Prostate gland (tissue), 2 donors: ENCODE data around the gene RAI2. TPM values are rescaled to one million over a fixed set of nuclear protein-coding genes. Genes with fewer than 3 reads are reported as not detected.

Experiments
- DNase-seq: peaks from one replicate; pipeline ENCODE4 v3.0.0-alpha.2; 2019; ENCODE audit warnings: low spot score
- H3K27ac ChIP-seq, 2 donors: fragments of 200-600 bp; sonication (generic); 2 replicates each; pipeline ENCODE4 v1.5.1; 2017 to 2019
- H3K27me3 ChIP-seq: fragments of 200-600 bp; sonication (generic); replicated peaks from 2 replicates; pipeline ENCODE4 v1.5.1; 2019; ENCODE audit not compliant: insufficient read depth
- H3K36me3 ChIP-seq, 2 donors: fragments of 200-600 bp; sonication (generic); 1 replicate in 1 of 2; 2 replicates in 1 of 2; pipeline versions ENCODE4 v1.5.1 to v1.8.1; 2017 to 2019
- H3K4me1 ChIP-seq: fragments of 200-600 bp; sonication (generic); replicated peaks from 2 replicates; pipeline ENCODE4 v1.5.1; 2019
- H3K4me3 ChIP-seq, 2 donors: fragments of 200-600 bp; sonication (generic); 2 replicates each; pipeline ENCODE4 v1.5.1; 2017 to 2019
- H3K9me3 ChIP-seq: fragments of 200-600 bp; sonication (generic); 2 replicates; pipeline ENCODE4 v1.5.1; 2017
- POLR2A ChIP-seq: fragments of 450-650 bp; IDR thresholded peaks from one replicate; pipeline ENCODE4 v1.6.1; 2016; ENCODE audit warnings: antibody characterized with exemption, mild to moderate bottlenecking
- POLR2AphosphoS5 ChIP-seq: sonication (generic); formaldehyde crosslinking; IDR thresholded peaks from one replicate; pipeline ENCODE4 v1.6.1; 2017; ENCODE audit warnings: antibody characterized with exemption
- WGBS: methylation state at CpG from one replicate; pipeline ENCODE4 v1.1.5; 2018; 5-methylcytosine and 5-hydroxymethylcytosine counted together
- intact Hi-C: fragments of 100-400 bp; cut with DNase I; formaldehyde crosslinking; loops from one replicate; pipeline ENCODE4 v1.14.2; 2022
- total RNA-seq, 2 donors: library from RNA; depleted of rRNA; stranded (reverse); fragments of >200 nt; gene quantifications; one replicate each; pipeline ENCODE4 v1.1.0, GENCODE V29; 2016
- TF ChIP-seq, protein P1 (sequence below), 4 experiments: fragments of 200-600 bp in 2 of 4; fragments of 450-650 bp in 2 of 4; sonication (generic) in 2 of 4; IDR thresholded peaks; 1 replicate in 3 of 4; 2 replicates in 1 of 4; pipeline ENCODE4 v1.5.1; 2016 to 2019; ENCODE audit warnings: antibody characterized with exemption in 4 of 4, mild to moderate bottlenecking in 2 of 4, moderate library complexity in 2 of 4

RAI2 gene
- total RNA-seq, 2 donors from 2014 or later, result 11.5 to 19.1 TPM

- Histone ChIP-seq H3K4me1 (no peaks in the 10 kb centered on the region), H3K9me3 (no peaks in the 10 kb centered on the region), H3K27ac (no peak overlapping the region), H3K36me3 (no peaks in the 10 kb centered on the region), H3K4me3 (no peak overlapping the region), H3K27me3 (no peaks in the 10 kb centered on the region)
- intact Hi-C loops, result loop anchor here (10.0 kb wide), 2 partner anchors 51 to 391 kb away; partner anchors contain the start of gene RAI2
- WGBS, result 76% methylated on average over 3 of the region's 3 CpGs
- TF ChIP-seq, protein P1, sequence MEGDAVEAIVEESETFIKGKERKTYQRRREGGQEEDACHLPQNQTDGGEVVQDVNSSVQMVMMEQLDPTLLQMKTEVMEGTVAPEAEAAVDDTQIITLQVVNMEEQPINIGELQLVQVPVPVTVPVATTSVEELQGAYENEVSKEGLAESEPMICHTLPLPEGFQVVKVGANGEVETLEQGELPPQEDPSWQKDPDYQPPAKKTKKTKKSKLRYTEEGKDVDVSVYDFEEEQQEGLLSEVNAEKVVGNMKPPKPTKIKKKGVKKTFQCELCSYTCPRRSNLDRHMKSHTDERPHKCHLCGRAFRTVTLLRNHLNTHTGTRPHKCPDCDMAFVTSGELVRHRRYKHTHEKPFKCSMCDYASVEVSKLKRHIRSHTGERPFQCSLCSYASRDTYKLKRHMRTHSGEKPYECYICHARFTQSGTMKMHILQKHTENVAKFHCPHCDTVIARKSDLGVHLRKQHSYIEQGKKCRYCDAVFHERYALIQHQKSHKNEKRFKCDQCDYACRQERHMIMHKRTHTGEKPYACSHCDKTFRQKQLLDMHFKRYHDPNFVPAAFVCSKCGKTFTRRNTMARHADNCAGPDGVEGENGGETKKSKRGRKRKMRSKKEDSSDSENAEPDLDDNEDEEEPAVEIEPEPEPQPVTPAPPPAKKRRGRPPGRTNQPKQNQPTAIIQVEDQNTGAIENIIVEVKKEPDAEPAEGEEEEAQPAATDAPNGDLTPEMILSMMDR (IDR thresholded peaks at IDR 0.05), result no peak
- TF ChIP-seq POLR2A, result no peak
- no peak for TF ChIP-seq POLR2AphosphoS5
- DNase-seq, result no peak
Observed at GRCh38 chrX:17814059-17814458, 47.0 kb downstream of the RAI2 start.

DNA sequence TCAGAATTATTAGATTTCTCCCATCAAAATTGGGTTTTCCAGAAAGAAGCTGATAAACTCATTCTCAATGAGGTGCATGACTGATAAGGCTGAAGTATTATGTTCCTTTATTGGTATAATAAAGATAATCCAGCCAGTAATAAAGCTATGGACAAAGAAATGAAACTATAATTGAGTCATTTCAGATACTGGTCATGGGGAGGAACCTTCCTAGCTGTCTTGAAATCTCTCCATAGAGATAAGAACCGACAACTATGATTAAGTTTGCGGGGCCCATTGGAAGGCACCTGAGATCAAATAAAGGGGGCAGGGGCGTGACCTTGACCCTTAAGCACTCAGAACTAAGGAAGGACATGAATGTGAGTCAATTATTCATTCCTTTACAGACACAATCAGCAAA, 47.8 kb downstream of the RAI2 start:
- intact Hi-C loops, result loop anchor here (10.0 kb wide), 2 partner anchors 52 to 392 kb away; partner anchors contain the start of gene RAI2
- no peaks in the 10 kb centered on the region for H3K36me3 ChIP-seq
- no peak overlapping the region for H3K4me3 ChIP-seq
- no peaks in the 10 kb centered on the region for H3K27me3 ChIP-seq
- 76% methylated on average over 3 of the region's 3 CpGs for WGBS
- TF ChIP-seq POLR2AphosphoS5 (no peak), POLR2A (no peak)
- TF ChIP-seq, protein P1 (IDR thresholded peaks at IDR 0.05), result no peak
- no peaks in the 10 kb centered on the region for H3K9me3 ChIP-seq
- DNase-seq, result no peak
- H3K4me1 ChIP-seq, result no peaks in the 10 kb centered on the region
- H3K27ac ChIP-seq, result no peak overlapping the region

GRCh38 chrX:17812763-17813162, 48.3 kb downstream of the RAI2 start:
- Histone ChIP-seq H3K9me3 (no peaks in the 10 kb centered on the region), H3K27ac (no peak overlapping the region), H3K4me1 (no peaks in the 10 kb centered on the region), H3K36me3 (no peaks in the 10 kb centered on the region), H3K4me3 (no peak overlapping the region), H3K27me3 (no peaks in the 10 kb centered on the region)
- TF ChIP-seq POLR2A (no peak), POLR2AphosphoS5 (no peak)
- TF ChIP-seq, protein P1 (IDR thresholded peaks at IDR 0.05), result peak in 3 of 4 experiments; percentile 45 to 52 (median 51)
- intact Hi-C loops, result loop anchor here (10.0 kb wide), 2 partner anchors 52 to 392 kb away; partner anchors contain the start of gene RAI2
- 50% methylated on average over 1 of the region's 1 CpG for WGBS
- no peak for DNase-seq

DNA sequence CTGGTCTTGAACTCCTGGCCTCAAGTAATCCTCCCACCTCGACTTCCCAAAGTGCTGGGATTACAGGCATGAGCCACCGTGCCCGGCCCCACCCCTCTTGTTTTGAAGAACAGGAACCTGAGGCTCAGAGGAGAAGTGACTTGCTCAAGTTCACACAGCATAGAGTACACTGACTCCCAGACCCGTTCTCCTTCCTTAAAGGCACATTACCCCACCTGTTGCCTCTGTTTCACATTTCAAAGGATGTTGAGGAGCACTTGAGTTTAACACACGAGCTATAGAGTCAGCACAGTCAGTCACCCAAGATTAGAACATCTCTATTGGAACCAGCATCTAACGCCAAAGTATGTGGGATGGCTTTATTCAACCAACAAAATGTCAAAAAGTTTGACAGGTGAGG, 51.1 kb downstream of the RAI2 start:
- no peaks in the 10 kb centered on the region for H3K4me1 ChIP-seq
- TF ChIP-seq POLR2A, result no peak
- no peak overlapping the region for H3K27ac ChIP-seq
- WGBS, result 88% methylated on average over 6 of the region's 6 CpGs
- intact Hi-C loops, result loop anchor here (10.0 kb wide), 2 partner anchors 55 to 395 kb away; partner anchors contain the start of gene RAI2
- H3K27me3 ChIP-seq, result no peaks in the 10 kb centered on the region
- no peak for DNase-seq
- H3K9me3 ChIP-seq, result no peaks in the 10 kb centered on the region
- H3K36me3 ChIP-seq, result no peaks in the 10 kb centered on the region
- H3K4me3 ChIP-seq, result no peak overlapping the region

DNA sequence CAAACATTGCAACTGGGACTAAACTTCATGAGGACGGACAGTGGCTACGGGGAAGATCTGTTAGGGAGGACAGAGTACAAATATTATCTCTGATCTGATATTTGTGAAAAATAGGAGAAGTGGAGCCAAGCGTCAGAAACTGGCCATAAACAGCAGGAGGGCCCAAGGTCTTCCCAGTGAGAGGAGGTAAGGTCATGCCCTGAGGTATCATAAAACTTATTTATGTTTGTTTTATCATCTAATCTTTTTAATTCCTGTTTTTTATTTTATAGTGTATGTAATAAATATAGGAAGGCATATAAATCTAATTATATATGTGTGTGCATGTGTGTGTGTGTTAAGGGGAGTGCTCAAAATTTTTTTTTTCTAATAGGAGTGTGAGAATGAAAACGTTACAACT, 51.8 kb downstream of the RAI2 start:
- Histone ChIP-seq H3K9me3 (no peaks in the 10 kb centered on the region), H3K4me3 (no peak overlapping the region), H3K4me1 (no peaks in the 10 kb centered on the region), H3K36me3 (no peaks in the 10 kb centered on the region), H3K27me3 (no peaks in the 10 kb centered on the region), H3K27ac (no peak overlapping the region)
- intact Hi-C loops, result no loop called here
- no peak for TF ChIP-seq POLR2A
- WGBS, result 46% methylated on average over 4 of the region's 4 CpGs
- no peak for DNase-seq

DNA sequence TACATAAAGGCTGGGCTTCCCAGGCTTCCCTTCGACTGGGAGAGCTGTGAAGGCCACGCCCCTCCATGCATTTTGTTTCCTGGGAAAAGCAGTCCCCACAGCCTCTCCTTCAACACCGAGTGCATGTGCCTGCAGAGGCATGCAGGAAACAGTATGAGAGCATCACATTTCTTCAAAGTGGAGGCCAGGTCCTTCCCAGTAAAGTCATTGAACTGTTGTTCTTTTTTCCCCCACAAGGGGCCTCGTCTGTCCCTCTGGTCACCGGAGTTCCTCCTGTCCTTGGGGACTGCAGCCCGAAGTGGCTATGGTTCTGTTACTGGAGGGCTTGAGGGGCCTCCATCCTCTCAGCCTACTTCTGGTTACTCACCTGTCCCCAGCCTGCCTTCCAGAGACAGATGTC, 56.0 kb downstream of the RAI2 start:
- Histone ChIP-seq H3K4me1 (no peaks in the 10 kb centered on the region), H3K36me3 (no peaks in the 10 kb centered on the region), H3K4me3 (no peak overlapping the region), H3K9me3 (no peaks in the 10 kb centered on the region), H3K27ac (no peak overlapping the region), H3K27me3 (no peaks in the 10 kb centered on the region)
- DNase-seq, result no peak
- 74% methylated on average over 6 of the region's 6 CpGs for WGBS
- TF ChIP-seq, protein P1 (IDR thresholded peaks at IDR 0.05), result no peak
- TF ChIP-seq POLR2A, result no peak
- no peak for TF ChIP-seq POLR2AphosphoS5
- intact Hi-C loops, result no loop called here
